Neural cell (in vitro differentiated cells): ENCODE measurements around the gene ARHGEF17. TPM values are rescaled to one million over a fixed set of nuclear protein-coding genes. Genes with fewer than 3 reads are reported as not detected.

Experiments used
- H2AFZ ChIP-seq: fragments of 200-600, 300-800 bp; sonication (generic), shearing (Covaris generic); 2 replicates; pipeline ENCODE4 v1.6.0; 2014; ENCODE audit warnings: low read depth, mild to moderate bottlenecking, antibody characterized with exemption, low read length, moderate library complexity
- H3F3A ChIP-seq: fragments of 200-600 bp; shearing (Covaris generic); 2 replicates; pipeline ENCODE4 v1.6.1; 2016; ENCODE audit warnings: mild to moderate bottlenecking, moderate library complexity, mixed read lengths, antibody characterized with exemption, low read length; ENCODE audit not compliant: insufficient read depth, poor library complexity, severe bottlenecking
- H3K27ac ChIP-seq: fragments of 200-600, 300-800 bp; sonication (generic), shearing (Covaris generic); 2 replicates; pipeline ENCODE4 v1.5.1; 2014; ENCODE audit warnings: mild to moderate bottlenecking, low read length, moderate library complexity
- H3K27me3 ChIP-seq: fragments of 300-800, 200-600 bp; sonication (generic), shearing (Covaris generic); 2 replicates; pipeline ENCODE4 v1.6.0; 2014; ENCODE audit warnings: mild to moderate bottlenecking, low read depth, low read length, moderate library complexity; ENCODE audit not compliant: insufficient read depth
- H3K36me3 ChIP-seq: fragments of 300-800, 200-600 bp; sonication (generic), shearing (Covaris generic); 2 replicates; pipeline ENCODE4 v1.5.1; 2014; ENCODE audit warnings: mild to moderate bottlenecking, antibody characterized with exemption, low read length, moderate library complexity; ENCODE audit not compliant: insufficient read depth
- H3K4me2 ChIP-seq: fragments of 300-800, 200-600 bp; sonication (generic), shearing (Covaris generic); 2 replicates; pipeline ENCODE4 v1.6.0; 2014; ENCODE audit warnings: mild to moderate bottlenecking, low read length
- H3K4me3 ChIP-seq: fragments of 300-800, 200-600 bp; sonication (generic), shearing (Covaris generic); 2 replicates; pipeline ENCODE4 v1.5.1; 2014; ENCODE audit warnings: mild to moderate bottlenecking, low read length, moderate library complexity
- H3K79me2 ChIP-seq: fragments of 200-600 bp; shearing (Covaris generic); replicated peaks from 2 replicates; pipeline ENCODE4 v1.6.0; 2014; ENCODE audit warnings: mild to moderate bottlenecking, low read length, moderate library complexity; ENCODE audit not compliant: insufficient read depth
- H3K9ac ChIP-seq: fragments of 300-800, 200-600 bp; sonication (generic), shearing (Covaris generic); 2 replicates; pipeline ENCODE4 v1.6.1; 2016; ENCODE audit warnings: mild to moderate bottlenecking, low read length, mixed read lengths
- H3K9me2 ChIP-seq: fragments of 200-600 bp; shearing (Covaris generic); 2 replicates; pipeline ENCODE4 v1.6.1; 2016; ENCODE audit warnings: mild to moderate bottlenecking, low read length, mixed read lengths; ENCODE audit not compliant: insufficient read depth
- H3K9me3 ChIP-seq: fragments of 200-600, 300-800 bp; sonication (generic), shearing (Covaris generic); 2 replicates; pipeline ENCODE4 v1.6.1; 2016; ENCODE audit warnings: mild to moderate bottlenecking, mixed run types, low read length, moderate library complexity, mixed read lengths
- H4K20me1 ChIP-seq: fragments of 200-600 bp; shearing (Covaris generic); 2 replicates; pipeline ENCODE4 v1.6.1; 2016; ENCODE audit warnings: mild to moderate bottlenecking, mixed run types; ENCODE audit not compliant: insufficient read depth
- CTCF ChIP-seq: fragments of 450-650 bp; IDR thresholded peaks from 2 replicates; pipeline ENCODE4 v1.5.1; 2014; ENCODE audit warnings: antibody characterized with exemption, mild to moderate bottlenecking, moderate library complexity; ENCODE audit not compliant: poor library complexity, severe bottlenecking
- EP300 ChIP-seq: fragments of 450-650 bp; conservative IDR thresholded peaks from 2 replicates; pipeline ENCODE4 v1.6.1; 2014; ENCODE audit warnings: antibody characterized with exemption, mild to moderate bottlenecking, moderate library complexity; ENCODE audit not compliant: poor library complexity, severe bottlenecking
- EZH2 ChIP-seq: fragments of 200-600, 300-800 bp; shearing (Covaris generic), sonication (generic); IDR thresholded peaks from 2 replicates; pipeline ENCODE4 v1.6.1; 2014; ENCODE audit warnings: antibody characterized with exemption, low read length, borderline replicate concordance, mild to moderate bottlenecking; ENCODE audit not compliant: insufficient read depth, poor library complexity, severe bottlenecking
- MXI1 ChIP-seq: fragments of 450-650 bp; conservative IDR thresholded peaks from 2 replicates; pipeline ENCODE4 v1.6.1; 2014; ENCODE audit warnings: antibody characterized with exemption, mild to moderate bottlenecking; ENCODE audit not compliant: poor library complexity, severe bottlenecking
- POLR2AphosphoS5 ChIP-seq: IDR thresholded peaks from 2 replicates; pipeline ENCODE4 v1.6.1; 2012
- RAD21 ChIP-seq: fragments of 450-650 bp; conservative IDR thresholded peaks from 2 replicates; pipeline ENCODE4 v1.6.1; 2014; ENCODE audit warnings: antibody characterized with exemption, mild to moderate bottlenecking, moderate library complexity
- REST ChIP-seq: IDR thresholded peaks from 2 replicates; pipeline ENCODE4 v1.6.1; 2012; ENCODE audit warnings: borderline replicate concordance
- SMC3 ChIP-seq: fragments of 450-650 bp; conservative IDR thresholded peaks from 2 replicates; pipeline ENCODE4 v1.6.1; 2014; ENCODE audit warnings: antibody characterized with exemption, mild to moderate bottlenecking, moderate library complexity; ENCODE audit not compliant: poor library complexity
- TAF1 ChIP-seq: IDR thresholded peaks from 2 replicates; pipeline ENCODE4 v1.6.1; 2012; ENCODE audit warnings: low read depth
- polyA plus RNA-seq: library from polyadenylated mRNA; depleted of rRNA; stranded (reverse); fragments of >200 nt; gene quantifications from 2 replicates; pipeline ENCODE4 v1.2.3, GENCODE V29; 2014

ARHGEF17 gene
- polyA plus RNA-seq, 1 donor from 2014 or later: 7.9 TPM

GRCh38 chr11:73402834-73403185 is 94.7 kb downstream of the ARHGEF17 start:
- Histone ChIP-seq H3K9ac (no peak overlapping the region), H3K4me3 (no peak overlapping the region), H3K9me3 (no peaks in the 10 kb centered on the region), H3K27me3 (no peaks in the 10 kb centered on the region), H3K27ac (no peak overlapping the region), H3K79me2 (no peaks in the 10 kb centered on the region), H3K9me2 (no peaks in the 10 kb centered on the region), H3K36me3 (peaks cover 9% of the 10 kb centered on the region), H3K4me2 (no peak overlapping the region), H4K20me1 (no peaks in the 10 kb centered on the region), H3F3A (no peaks in the 10 kb centered on the region), H2AFZ (no peak overlapping the region)
- TF ChIP-seq SMC3 (no peak), POLR2AphosphoS5 (no peak), EZH2 (no peak)

- Histone ChIP-seq H2AFZ (no peak overlapping the region), H4K20me1 (no peaks in the 10 kb centered on the region), H3K4me2 (no peak overlapping the region), H3K36me3 (peaks cover 9% of the 10 kb centered on the region), H3K27ac (no peak overlapping the region), H3K9ac (no peak overlapping the region), H3K9me2 (no peaks in the 10 kb centered on the region), H3K27me3 (no peaks in the 10 kb centered on the region), H3K4me3 (no peak overlapping the region), H3F3A (no peaks in the 10 kb centered on the region), H3K79me2 (no peaks in the 10 kb centered on the region), H3K9me3 (no peaks in the 10 kb centered on the region)
- no peak for TF ChIP-seq TAF1
- TF ChIP-seq RAD21: no peak
- TF ChIP-seq POLR2AphosphoS5: peak; percentile 0
Measured at GRCh38 chr11:73403541-73403940, 95.5 kb downstream of the ARHGEF17 start.

- Histone ChIP-seq H3K9me3 (no peaks in the 10 kb centered on the region), H3K4me3 (no peak overlapping the region), H3K27ac (no peak overlapping the region), H3K27me3 (no peaks in the 10 kb centered on the region), H3K36me3 (peaks cover 11% of the 10 kb centered on the region), H3K9ac (no peak overlapping the region), H2AFZ (no peak overlapping the region), H3F3A (no peaks in the 10 kb centered on the region), H3K79me2 (no peaks in the 10 kb centered on the region), H3K9me2 (no peaks in the 10 kb centered on the region), H4K20me1 (no peaks in the 10 kb centered on the region), H3K4me2 (no peak overlapping the region)
- TF ChIP-seq EZH2 (no peak), POLR2AphosphoS5 (no peak), RAD21 (peak; percentile 71), EP300 (no peak), MXI1 (no peak), TAF1 (no peak), REST (no peak), CTCF (peak; percentile 63), SMC3 (peak; percentile 71)
Measured at GRCh38 chr11:73404048-73404447, 96.0 kb downstream of the ARHGEF17 start.
